HG03103 (cell line): ENCODE results near the gene WNT9A.

ENCODE experiments used
- ATAC-seq: cut with Tn5 transposase; IDR thresholded peaks from one replicate; pipeline ENCODE4 v1.9.1; 2021; ENCODE audit warnings: low read depth; ENCODE audit not compliant: unreplicated experiment

WNT9A gene

GRCh38 chr1:227925582-227926198, 22.0 kb downstream of the WNT9A start:
- no peak for ATAC-seq

- ATAC-seq: no peak
Observed at GRCh38 chr1:227924833-227925574, 22.7 kb downstream of the WNT9A start.

- no peak for ATAC-seq
Observed at GRCh38 chr1:227924168-227924832, 23.4 kb downstream of the WNT9A start.

- no peak for ATAC-seq
Observed at GRCh38 chr1:227923353-227924167, 24.2 kb downstream of the WNT9A start.

- no peak for ATAC-seq
Observed at GRCh38 chr1:227922501-227923352, 25.0 kb downstream of the WNT9A start.

- ATAC-seq: no peak
Observed at GRCh38 chr1:227921461-227922185, 26.1 kb downstream of the WNT9A start.

GRCh38 chr1:227920896-227921295, 26.8 kb downstream of the WNT9A start:
- ATAC-seq: no peak

- ATAC-seq: no peak
Observed at GRCh38 chr1:227920426-227920825, 27.3 kb downstream of the WNT9A start.

GRCh38 chr1:227919906-227920305, 27.8 kb downstream of the WNT9A start:
- no peak for ATAC-seq

GRCh38 chr1:227918736-227919135, 29.0 kb downstream of the WNT9A start:
- no peak for ATAC-seq

GRCh38 chr1:227918083-227918700, 29.5 kb downstream of the WNT9A start:
- ATAC-seq: no peak

- ATAC-seq: no peak
Observed at GRCh38 chr1:227917081-227917950, 30.4 kb downstream of the WNT9A start.

GRCh38 chr1:227916655-227917054, 31.1 kb downstream of the WNT9A start:
- ATAC-seq: no peak

- ATAC-seq: no peak
Observed at GRCh38 chr1:227915564-227916553, 31.9 kb downstream of the WNT9A start.

GRCh38 chr1:227914801-227915563, 32.8 kb downstream of the WNT9A start:
- no peak for ATAC-seq
